GM13977 (cell line): Measurements from ENCODE around the gene HBZ.
"Not testable (repeated sequence)": the region's sequence is repeated elsewhere in the genome, so short reads cannot be mapped to it uniquely, and the experiment has no call there.

Experiments
- DNase-seq: peaks from one replicate; pipeline ENCODE4 v3.0.0; 2012; ENCODE audit warnings: low spot score
- in situ Hi-C: fragments of 300-500 bp; cut with MboI; formaldehyde crosslinking; loops from one replicate; pipeline ENCODE4 v1.12.0; 2022; ENCODE audit warnings: low sequenced_read_pairs, low pct_unique_long_range_greater_than_20kb, mixed read lengths, inconsistent platforms; ENCODE audit not compliant: unreplicated experiment
- TF ChIP-seq, protein P1 (sequence below): IDR thresholded peaks from 2 replicates; pipeline ENCODE4 v1.5.1; 2012; ENCODE audit warnings: mild to moderate bottlenecking, control low read depth; ENCODE audit not compliant: insufficient read depth; ENCODE audit errors: extremely low read depth, missing control alignments

The HBZ gene

DNA sequence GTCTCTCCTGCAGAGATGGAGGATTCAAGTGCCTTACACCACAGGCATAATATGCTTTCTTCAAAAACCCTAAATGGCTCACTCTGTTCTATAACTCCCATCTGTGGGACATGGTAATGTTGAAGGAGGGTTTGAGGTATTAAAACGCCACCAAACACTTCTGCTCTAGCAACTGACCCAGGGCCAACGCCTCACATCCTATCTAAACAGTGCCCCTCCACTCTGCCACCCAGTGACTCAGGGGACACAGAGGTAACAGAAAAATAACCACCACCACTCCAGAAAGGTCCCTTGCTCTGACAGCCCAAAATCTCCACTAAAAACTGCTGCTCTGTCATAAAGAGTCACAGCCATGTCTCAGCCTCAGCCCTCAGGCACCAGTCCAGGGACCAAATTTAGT is 31.7 kb upstream of the HBZ start:
- in situ Hi-C loops = no loop called here
- no peak for DNase-seq
- TF ChIP-seq, protein P1, sequence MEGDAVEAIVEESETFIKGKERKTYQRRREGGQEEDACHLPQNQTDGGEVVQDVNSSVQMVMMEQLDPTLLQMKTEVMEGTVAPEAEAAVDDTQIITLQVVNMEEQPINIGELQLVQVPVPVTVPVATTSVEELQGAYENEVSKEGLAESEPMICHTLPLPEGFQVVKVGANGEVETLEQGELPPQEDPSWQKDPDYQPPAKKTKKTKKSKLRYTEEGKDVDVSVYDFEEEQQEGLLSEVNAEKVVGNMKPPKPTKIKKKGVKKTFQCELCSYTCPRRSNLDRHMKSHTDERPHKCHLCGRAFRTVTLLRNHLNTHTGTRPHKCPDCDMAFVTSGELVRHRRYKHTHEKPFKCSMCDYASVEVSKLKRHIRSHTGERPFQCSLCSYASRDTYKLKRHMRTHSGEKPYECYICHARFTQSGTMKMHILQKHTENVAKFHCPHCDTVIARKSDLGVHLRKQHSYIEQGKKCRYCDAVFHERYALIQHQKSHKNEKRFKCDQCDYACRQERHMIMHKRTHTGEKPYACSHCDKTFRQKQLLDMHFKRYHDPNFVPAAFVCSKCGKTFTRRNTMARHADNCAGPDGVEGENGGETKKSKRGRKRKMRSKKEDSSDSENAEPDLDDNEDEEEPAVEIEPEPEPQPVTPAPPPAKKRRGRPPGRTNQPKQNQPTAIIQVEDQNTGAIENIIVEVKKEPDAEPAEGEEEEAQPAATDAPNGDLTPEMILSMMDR = no peak

DNA sequence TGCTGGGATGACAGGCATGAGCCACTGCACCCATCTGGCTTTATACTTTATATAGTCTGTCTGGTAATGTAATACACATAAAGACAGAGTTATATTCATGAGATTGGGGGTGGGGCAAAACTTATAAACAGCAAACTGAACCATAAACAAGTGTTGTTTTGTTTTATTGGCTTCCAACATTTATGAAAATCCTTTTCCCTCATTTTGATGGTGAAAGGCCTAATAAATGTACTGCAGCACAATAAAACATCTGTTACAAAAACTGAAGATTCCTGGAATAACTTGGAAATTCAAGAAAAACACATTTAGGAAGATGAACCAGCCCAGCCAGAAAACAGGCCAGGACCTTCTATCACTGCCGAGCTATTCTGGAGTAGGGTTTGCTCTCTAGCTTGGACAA is 30.1 kb upstream of the HBZ start:
- TF ChIP-seq, protein P1 = no peak
- DNase-seq = no peak
- in situ Hi-C loops = no loop called here

DNA sequence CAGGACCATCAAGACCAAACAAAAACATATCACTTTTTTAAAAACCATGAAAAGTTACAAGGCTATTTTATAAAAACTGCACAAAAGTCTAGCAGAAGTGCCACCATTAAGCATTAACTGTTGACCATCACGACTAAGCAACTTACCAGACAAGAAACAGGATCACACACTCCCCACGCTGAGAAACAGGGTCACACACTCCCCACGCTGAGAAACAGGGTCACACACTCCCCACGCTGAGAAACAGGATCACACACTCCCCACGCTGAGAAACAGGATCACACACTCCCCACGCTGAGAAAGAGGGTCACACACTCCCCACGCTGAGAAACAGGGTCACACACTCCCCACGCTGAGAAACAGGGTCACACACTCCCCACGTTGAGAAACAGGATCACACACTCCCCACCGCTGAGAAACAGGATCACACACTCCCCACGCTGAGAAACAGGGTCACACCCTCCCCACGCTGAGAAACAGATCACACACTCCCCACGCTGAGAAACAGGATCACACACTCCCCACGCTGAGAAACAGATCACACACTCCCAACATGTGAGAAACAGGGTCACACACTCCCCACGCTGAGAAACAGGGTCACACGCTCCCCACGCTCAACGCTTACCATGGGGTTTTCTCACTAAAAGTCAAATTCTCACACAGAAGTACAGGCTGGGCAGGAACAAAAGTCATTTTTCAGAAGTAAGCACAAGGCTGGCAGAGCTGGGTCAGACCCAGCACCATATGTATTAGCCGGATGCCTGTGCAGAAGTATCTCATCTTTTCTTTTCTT is 28.7 kb upstream of the HBZ start:
- in situ Hi-C loops = not testable (repeated sequence)

DNA sequence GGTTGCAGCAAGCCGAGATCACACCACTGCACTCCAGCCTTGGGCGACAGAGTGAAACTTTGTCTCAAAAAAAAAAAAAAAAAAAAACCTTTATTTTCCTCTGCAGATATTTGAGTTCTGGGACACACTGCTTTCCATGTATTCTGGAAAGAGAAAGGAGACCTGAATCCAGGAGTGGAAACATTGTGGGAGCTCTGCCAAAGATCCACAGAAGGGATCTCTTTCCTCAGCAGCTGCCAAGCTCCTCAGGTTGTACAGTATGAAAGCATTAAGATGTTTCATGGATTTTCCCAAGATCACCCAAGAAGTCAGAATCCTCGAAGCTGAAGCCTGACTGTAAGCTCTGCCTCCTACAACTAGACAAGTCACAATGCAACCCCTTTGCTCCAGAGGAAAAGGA is 27.4 kb upstream of the HBZ start:
- in situ Hi-C loops = no loop called here
- TF ChIP-seq, protein P1 = no peak
- DNase-seq = no peak

More for the DNA sequence above, 28.7 kb upstream of the HBZ start:
- DNase-seq = not testable (repeated sequence)

DNA sequence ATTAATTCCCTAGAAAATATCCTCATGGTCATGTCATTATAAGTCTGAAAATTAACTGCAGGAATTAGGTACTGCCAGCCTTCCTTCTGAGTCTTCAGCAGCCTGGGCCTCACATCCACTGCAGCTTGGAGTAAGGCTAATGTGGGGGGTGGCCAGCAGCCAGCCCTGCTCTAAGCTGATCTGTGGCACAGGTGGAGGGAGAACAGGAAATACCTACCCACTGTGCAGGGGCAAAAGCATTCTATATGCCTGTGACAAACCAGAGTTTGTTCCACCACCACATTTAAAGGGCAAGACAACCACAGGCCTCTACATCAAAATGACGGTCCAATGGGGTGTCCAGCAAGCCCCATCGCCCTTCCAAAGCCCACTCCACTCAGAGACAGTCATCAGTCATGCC is 23.4 kb upstream of the HBZ start:
- no peak for DNase-seq
- TF ChIP-seq, protein P1 = no peak
- in situ Hi-C loops = no loop called here

DNA sequence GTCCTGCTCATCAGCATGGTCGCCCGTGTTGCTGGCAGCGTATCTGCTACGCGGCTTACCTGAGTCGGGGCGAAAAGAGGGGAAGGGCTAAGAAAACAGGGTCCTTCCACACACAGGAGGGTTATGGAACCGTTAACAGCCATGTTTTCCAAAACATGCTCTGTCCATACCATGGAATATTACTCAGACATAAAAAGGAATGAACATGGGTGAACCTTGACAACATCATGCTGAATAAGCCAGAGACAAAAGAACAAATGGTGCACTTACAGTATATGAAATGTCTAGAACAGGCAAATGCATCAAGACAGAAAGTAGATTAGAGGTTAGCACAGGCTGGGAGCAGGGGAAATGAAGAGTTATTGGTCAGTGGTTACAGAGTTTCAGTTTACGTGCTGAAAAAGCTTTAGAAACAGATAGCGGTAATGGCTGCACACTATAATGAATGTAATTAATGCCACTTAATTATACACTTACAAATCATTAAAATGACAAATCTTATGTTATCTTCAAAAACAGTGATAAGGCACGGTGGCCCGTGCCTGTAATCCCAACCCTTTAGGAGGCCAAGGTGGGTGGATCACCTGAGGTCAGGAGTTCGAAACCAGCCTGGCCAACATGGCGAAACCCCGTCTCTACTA is 21.8 kb upstream of the HBZ start:
- DNase-seq = no peak
- in situ Hi-C loops = no loop called here
- TF ChIP-seq, protein P1 = no peak

DNA sequence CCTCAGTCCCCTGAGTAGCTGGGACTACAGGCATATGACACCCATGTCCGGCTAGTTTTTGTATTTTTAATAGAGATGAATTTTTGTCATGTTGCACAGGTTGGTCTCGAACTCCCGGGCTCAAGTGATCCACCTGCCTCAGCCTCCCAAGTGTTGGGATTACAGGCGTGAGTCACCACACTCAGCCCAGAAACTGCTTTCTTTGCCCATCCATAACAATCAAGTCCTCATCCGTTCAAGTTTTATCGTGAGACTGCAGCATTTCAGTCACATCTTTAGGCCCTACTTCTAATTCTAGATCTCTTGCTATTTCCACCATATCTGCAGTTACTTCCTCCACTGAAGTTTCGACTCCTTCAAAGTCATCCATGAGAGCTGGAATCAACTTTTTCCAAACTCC is 20.3 kb upstream of the HBZ start:
- DNase-seq = no peak
- TF ChIP-seq, protein P1 = no peak
- in situ Hi-C loops = no loop called here
